Measurements from ENCODE around the gene SAMD3. TPM values are rescaled to one million over a fixed set of nuclear protein-coding genes. Genes with fewer than 3 reads are reported as not detected.

Gene SAMD3
- total RNA-seq, 1 experiment from 2014 or later: 7.5 TPM

GRCh38 chr6:130140084-130140483 lies 82.7 kb downstream of the SAMD3 start:
- H3K9me3 ChIP-seq (ENCODE audit: control insufficient read depth in 1 of 2, insufficient read depth in 1 of 2, low read depth in 1 of 2, low read length in 2 of 2): no peaks in the 10 kb centered on the region
- no peak overlapping the region for H3K4me3 ChIP-seq (replicated peaks in 1 of 2; ENCODE audit: low read depth in 1 of 2, low read length in 2 of 2)
- intact Hi-C loops (cut with micrococcal nuclease): no loop called here
- ChIA-PET POLR2A (no interaction called here), CTCF (no interaction called here), RAD21 (ENCODE audit: low non-redundant PET in 1 of 2, low total read pairs in 2 of 2, uncharacterized antibody in 2 of 2, unreplicated experiment in 2 of 2) (no interaction called here)
- H2AFZ ChIP-seq (ENCODE audit: low read depth, low read length, poor library complexity, severe bottlenecking): no peak overlapping the region
- H3K36me3 ChIP-seq (ENCODE audit: control insufficient read depth in 1 of 2, insufficient read depth in 2 of 2, low read length in 2 of 2): peaks cover 0 to 5% of the 10 kb centered on the region in 2 experiments; a peak in 1 of 4 replicates
- no peak overlapping the region for H3K4me2 ChIP-seq (ENCODE audit: low read length)
- TF ChIP-seq FOSL1 (IDR thresholded peaks at IDR 0.05; ENCODE audit: low read depth) (no peak), POLR2A (IDR thresholded peaks at IDR 0.05; ENCODE audit: borderline replicate concordance, extremely low read depth, insufficient read depth, insufficient read length) (no peak), POLR2AphosphoS5 (IDR thresholded peaks at IDR 0.05; ENCODE audit: low read depth, low read length) (no peak), ZBTB33 (IDR thresholded peaks at IDR 0.05; ENCODE audit: extremely low read depth, insufficient replicate concordance, low read length) (no peak), EZH2phosphoT487 (IDR thresholded peaks at IDR 0.05; ENCODE audit: borderline replicate concordance) (no peak), ATF3 (IDR thresholded peaks at IDR 0.05) (no peak), SIN3A (IDR thresholded peaks at IDR 0.05; ENCODE audit: low read depth) (no peak), JUND (IDR thresholded peaks at IDR 0.05) (no peak), EZH2 (IDR thresholded peaks at IDR 0.05) (no peak), YY1 (IDR thresholded peaks at IDR 0.05; ENCODE audit: extremely low read depth, insufficient replicate concordance, low read depth, low read length) (no peak), EGR1 (IDR thresholded peaks at IDR 0.05; ENCODE audit: low read depth) (no peak)
- H3K79me2 ChIP-seq (ENCODE audit: insufficient read depth, low read length): no peaks in the 10 kb centered on the region
- H4K20me1 ChIP-seq (ENCODE audit: insufficient read depth): no peaks in the 10 kb centered on the region
- H3K27me3 ChIP-seq (ENCODE audit: insufficient read depth, low read length): no peaks in the 10 kb centered on the region
- no peak overlapping the region for H3K27ac ChIP-seq (ENCODE audit: low read depth, low read length)
- no peak overlapping the region for H3K9ac ChIP-seq (ENCODE audit: low read length)
- H3K9me2 ChIP-seq (ENCODE audit: insufficient read depth): no peaks in the 10 kb centered on the region
- BruUV-seq (replicated peaks): no TSS peak
- DNase-seq (ENCODE audit: low read depth, low spot score) (no peak), ATAC-seq (no peak)
- no peaks in the 10 kb centered on the region for H3K4me1 ChIP-seq (ENCODE audit: control insufficient read depth in 1 of 2, insufficient read depth in 2 of 2, low read length in 2 of 2)

Measured in HCT116 (cell line).